Left renal pelvis (tissue), 4 donors: Measurements from ENCODE around the gene KBTBD12. TPM values are rescaled to one million over a fixed set of nuclear protein-coding genes. Genes with fewer than 3 reads are reported as not detected.

Experiments
- DNase-seq, 4 donors: peaks; one replicate each; pipeline ENCODE4 v3.0.0-alpha.2; 2013; ENCODE audit warnings: low read depth in 4 of 4, low spot score in 3 of 4
- polyA plus RNA-seq, 4 donors: library from polyadenylated mRNA; unstranded; fragments of 120-200 nt; gene quantifications; one replicate each; pipeline ENCODE4 v1.2.1, GENCODE V29; 2013; ENCODE audit not compliant: insufficient read length in 4 of 4

KBTBD12 gene
- polyA plus RNA-seq, 4 donors, result 0.86 to 1.6 (median 1.2) TPM

DNA sequence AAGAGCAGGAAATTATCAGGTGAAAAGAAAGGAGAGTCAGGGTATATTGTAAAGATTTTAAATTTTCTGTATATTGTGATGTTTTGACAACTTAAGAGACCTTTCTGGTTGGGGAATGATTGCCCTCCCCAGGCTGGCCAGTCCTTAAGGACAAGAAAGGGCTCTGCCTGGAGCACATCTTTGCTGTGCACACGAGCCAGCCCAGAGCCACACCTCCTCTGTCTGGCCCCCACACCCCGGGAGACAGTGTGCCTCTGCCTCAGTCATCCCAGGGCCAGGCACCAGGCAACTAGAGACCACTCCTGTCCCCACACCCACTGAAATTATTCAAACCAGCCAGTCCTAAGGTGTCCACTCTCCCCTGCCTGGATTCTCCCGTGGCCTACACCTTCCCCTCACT is 67.1 kb downstream of the KBTBD12 start:
- DNase-seq, result no peak

DNA sequence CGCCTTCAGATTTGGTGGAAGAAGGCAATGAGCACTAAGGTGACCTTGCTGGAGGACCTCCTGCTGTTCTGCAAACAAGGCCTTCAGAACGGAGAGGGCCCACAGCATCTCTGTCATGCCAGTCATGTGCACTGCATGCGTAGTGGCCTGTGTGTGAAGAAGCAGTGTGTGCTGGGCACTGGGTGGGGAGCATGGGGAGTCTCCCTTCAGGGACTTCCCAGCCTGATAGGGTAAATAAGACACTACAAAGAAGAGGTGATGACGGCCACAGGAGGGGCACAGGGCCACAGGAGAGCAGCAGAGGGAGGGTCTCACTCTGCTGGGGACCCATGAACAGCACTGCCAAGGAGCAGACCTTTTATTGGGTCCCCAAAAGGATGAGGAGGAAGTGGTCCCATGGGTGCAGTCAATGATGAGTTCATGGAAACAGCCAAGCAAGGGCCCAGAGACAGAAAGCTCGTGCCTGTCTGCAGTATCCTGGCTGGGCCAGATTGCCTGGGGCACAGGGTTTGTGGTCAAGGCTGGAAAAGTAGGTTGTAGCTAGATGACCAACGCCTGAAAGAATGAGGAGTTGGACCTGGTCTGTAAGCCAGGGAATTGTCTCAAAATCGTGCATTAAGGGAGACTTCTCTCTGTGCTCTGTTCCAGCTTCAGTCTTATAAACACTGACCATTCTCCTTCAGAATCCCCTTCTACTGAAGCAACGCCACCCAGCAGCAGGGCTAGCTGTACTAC is 69.4 kb downstream of the KBTBD12 start:
- no peak for DNase-seq

GRCh38 chr3:127985216-127985615 is 70.2 kb downstream of the KBTBD12 start:
- DNase-seq, result no peak

DNA sequence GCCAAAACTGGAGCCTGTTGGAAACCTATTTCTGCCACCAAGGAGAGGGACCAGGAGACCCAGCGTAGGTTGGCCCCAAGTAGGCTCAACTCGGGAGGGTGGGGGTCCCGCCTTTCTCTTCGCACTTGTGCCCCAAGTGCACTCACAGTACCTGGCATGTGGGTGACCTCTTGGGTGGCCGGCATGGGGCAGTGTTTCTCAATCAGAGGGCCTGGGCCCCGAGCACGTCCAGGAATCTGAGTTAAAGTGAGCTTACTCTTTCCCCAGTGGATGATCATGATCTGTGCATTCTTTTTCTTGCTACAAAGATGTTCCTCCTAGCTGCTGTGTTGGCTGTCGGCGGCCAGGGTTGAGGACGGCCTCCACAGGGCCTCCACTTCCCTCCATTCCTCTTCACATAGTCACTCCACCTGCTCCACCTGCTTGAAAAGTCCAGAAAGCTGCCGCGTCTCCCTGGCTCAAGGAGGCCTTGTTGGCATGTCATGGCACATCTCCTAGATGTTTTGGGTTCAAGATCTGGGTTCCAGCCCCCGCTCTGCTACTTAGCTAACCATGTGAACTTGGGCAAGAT is 70.7 kb downstream of the KBTBD12 start:
- DNase-seq, result no peak

GRCh38 chr3:127986803-127987202 is 71.8 kb downstream of the KBTBD12 start:
- DNase-seq, result no peak

DNA sequence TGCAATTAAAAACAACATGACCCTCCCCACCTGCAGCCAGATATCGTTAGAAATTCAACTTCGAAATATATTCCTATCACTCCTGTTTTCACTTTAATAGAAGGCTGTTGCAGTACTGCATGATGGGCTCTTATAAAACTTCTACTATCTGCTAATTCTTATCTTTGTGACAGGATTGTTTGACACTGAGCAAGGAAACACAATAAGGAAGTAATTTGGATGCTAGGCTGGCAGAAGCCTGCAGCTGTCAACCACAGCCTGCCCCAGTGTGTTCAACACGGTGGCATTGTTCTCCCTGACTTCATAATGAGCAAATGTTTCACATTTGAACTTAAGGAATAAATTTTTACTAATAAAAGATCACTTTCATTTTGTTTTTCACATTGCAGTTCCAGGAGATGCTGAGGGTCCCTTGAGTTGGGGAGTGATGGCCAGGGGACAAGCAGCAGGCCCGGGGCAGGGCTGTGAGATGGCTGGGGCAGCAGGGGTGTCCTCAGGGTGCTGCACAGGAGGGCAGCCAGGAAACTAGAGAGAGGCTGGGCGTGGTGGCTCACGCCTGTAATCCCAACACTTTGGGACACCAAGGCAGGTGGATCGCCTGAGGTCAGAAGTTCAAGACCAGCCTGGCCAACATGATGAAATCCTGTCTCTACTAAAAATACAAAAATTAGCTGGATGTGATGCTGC is 72.4 kb downstream of the KBTBD12 start:
- no peak for DNase-seq

DNA sequence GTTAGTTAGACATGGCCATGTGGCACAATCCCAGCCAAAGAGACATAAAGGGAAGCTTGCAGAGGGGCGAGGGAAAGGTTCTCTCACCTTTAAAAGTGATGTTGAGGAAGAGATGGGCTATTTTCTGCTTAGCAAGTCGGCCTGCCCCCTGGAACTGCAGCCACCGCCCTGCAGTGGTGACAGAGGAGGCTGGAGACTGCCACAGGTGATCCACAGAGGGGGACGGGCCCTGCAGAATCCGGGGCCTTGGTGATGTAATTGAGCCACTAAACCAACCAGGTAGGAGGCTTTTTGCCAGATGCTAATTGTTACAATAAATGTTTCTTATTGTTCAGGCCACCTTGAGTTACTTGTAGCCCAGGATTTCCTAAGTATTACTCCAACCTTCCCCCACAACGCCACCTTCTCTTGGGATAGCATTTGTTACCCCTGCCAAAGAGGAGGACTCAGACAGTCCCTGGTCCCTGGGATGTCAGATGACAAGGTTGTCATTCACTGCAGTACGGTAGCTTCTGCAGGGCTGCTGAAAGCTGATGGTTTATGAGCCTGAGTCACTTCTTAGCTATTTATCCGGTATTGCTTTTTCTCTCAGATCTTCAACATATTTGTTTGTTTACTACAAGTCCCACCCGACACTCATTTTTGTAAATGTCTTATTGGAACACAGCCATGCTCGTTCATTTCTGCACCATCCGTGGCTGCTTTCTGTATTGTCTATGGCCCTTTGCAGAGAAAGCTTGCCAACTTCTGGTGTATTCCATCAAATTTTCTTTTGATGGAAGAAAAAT is 73.9 kb downstream of the KBTBD12 start:
- no peak for DNase-seq

DNA sequence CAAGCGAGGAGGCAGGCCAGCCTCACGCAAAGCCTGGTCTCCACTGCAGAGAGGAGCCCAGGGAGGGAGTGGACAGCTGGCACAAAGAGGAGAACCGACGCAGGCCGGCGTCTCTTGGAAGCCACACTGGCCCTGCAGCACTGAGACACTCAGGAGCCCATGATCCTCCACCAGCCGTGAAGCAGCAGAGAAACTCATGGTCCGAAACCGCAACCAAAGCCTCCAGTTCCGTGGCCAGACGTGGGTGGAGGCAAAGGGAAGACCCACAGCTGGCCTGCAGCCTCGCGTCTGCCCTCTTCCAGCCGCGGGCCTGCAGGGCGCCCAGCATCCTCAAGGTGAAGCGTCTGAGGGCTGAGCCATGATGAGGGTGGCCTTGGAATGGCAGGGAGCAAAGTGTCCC is 75.0 kb downstream of the KBTBD12 start:
- DNase-seq, result no peak

GRCh38 chr3:127990461-127990860 is 75.4 kb downstream of the KBTBD12 start:
- no peak for DNase-seq

GRCh38 chr3:127991251-127991650 is 76.2 kb downstream of the KBTBD12 start:
- DNase-seq, result no peak

GRCh38 chr3:127991681-127992080 is 76.6 kb downstream of the KBTBD12 start:
- no peak for DNase-seq

DNA sequence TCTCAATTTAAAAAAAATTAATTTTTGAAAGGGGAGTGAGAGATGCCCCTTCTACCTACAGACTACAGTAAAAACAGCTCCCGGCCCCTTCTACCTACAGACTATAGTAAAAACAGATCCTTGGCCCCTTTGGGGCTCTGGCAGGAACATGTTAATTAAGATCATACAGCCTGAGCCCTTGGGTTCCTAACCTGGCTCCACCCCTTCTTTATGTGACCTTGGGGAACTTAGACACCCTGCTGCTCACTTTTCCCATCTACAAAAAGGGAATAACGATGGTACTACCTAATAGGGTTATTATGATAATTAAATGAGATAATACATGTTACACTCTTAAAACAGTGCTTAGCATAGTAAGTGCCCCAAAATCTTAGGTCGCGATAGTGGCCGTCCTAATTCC is 77.1 kb downstream of the KBTBD12 start:
- DNase-seq, result no peak

GRCh38 chr3:127994011-127994410 is 79.0 kb downstream of the KBTBD12 start:
- DNase-seq, result no peak

- DNase-seq, result no peak
These were observed 82.0 kb downstream of the KBTBD12 start for GRCh38 chr3:127997016-127997415.

GRCh38 chr3:127997961-127998360 is 82.9 kb downstream of the KBTBD12 start:
- no peak for DNase-seq

- DNase-seq, result no peak
These were observed 83.6 kb downstream of the KBTBD12 start for GRCh38 chr3:127998596-127998995.

DNA sequence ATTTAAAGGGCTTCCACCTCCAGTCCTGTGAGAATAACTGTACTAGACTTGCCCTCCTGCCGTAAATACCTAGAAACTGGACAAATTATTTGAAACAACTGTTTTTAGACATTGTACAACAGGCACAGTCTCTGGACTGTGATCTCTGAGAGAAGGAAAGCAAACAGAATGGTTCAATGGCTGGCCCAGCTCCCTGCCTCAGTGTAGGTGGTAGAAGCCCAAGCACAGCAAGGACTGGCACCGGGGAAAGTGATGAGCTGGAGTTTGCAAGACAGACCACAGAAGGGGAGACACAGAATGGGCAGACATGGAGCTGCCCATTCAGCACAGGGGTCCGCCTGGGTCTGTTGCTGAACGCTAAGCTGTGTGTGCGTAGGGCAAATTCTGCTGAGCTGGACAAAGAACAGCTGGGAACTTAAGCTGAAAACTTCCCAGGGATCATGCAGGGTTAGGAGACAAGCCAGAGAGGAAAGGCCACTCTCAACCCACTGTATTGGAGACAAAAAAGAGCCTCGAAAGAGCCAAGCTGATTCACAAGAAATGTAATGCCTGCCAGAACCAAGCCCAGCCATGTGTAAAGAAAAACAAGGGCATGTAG is 84.6 kb downstream of the KBTBD12 start:
- no peak for DNase-seq

DNA sequence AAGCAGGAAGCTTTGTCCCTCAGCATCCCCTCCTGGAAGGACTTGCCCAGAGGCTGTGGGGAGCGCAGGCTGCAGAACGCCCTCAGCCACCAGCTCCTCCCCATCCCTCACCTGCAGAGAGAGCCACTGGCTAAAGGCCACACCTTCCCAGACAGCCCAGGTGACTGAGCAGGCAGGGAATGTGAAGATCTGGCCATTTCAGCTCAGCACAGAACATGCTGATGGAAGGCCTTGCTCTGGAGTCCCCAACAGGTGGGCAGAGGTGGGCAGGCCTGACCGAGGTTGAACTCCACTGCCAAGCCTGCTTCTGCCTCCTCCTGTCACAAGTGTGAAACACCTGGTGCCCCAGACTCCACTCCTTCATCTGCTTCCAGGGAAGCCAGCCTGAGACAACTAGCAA is 86.5 kb downstream of the KBTBD12 start:
- no peak for DNase-seq

DNA sequence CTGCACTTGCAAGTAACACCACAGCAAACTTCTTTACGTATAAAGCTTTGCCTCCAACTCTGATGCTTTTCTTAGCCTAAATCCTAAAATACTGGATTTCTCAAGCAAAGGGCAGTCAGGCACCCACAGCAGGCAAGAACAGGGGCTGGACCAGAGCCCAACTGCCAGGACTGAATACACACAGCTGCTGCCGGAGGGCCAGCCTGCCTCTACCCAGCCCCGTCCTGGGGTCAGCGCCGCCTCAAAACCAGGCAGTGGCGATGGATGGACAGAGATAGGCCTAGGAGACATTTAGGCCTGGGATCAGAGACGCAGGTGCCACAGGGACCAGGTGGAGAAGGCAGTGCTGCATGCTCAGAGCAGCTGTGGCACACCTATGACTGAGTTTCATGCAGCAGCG is 89.6 kb downstream of the KBTBD12 start:
- no peak for DNase-seq

- no peak for DNase-seq
These were observed 91.3 kb downstream of the KBTBD12 start for GRCh38 chr3:128006061-128007032.
